ENCODE results near the gene ERCC6L2.

ERCC6L2 gene

GRCh38 chr9:95924987-95925386 lies 49.5 kb downstream of the ERCC6L2 start:
- no peak for DNase-seq (ENCODE audit: low read depth, low spot score)

GRCh38 chr9:95927271-95928004 lies 51.9 kb downstream of the ERCC6L2 start:
- no peak for DNase-seq (ENCODE audit: low read depth, low spot score)

DNA sequence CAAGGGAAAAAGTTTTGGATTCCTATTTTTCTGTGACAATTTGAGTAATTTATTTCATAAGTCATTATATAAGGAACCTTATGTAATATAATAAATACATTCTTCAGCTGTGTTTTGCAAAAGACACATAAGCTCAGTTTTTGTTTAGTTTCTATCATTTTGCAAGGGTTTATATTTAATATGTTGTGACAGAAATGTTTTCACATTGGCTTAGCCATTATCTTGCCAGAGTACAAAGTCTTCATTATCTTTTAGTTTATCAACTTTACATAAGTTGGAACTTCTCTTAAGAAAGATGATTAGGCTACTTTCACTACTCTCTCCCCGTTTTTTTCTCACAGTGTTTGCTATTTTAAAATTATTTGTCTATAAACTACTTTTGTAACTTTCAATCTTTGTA lies 54.8 kb downstream of the ERCC6L2 start:
- DNase-seq (ENCODE audit: low read depth, low spot score), result no peak

DNA sequence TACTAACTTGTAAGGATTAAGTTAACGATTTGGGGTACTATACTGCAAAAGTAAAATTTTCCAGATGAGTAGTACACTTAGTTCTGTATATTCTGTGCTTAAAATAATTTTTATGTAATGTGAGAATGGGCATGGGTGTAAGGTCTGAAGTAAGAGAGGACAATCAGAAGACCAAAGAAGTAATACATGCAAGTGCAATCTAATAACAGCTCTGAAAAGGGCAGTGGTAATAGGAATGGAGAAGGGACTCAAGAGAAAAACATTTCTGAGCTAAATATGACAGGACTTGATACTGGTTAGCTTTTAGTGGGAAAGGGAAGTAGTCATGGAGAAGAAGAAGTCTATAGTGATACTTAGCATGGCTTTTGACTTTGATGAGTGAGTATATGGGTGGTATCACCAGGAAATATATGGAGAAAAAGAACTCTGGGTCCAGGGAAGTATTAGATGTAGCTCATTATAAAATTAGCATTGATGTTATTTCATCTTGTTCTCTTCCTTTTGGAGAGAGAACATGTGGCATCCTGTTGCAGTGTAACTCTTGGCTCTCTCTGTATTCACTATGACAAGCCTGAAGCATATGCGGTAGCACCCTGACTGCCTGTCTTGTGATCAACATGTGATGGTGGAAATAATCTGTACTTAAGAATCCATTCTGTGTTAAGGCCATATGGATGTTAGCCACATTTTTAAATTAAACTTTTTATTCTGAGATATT lies 60.5 kb downstream of the ERCC6L2 start:
- no peak for DNase-seq (ENCODE audit: low read depth, low spot score)

DNA sequence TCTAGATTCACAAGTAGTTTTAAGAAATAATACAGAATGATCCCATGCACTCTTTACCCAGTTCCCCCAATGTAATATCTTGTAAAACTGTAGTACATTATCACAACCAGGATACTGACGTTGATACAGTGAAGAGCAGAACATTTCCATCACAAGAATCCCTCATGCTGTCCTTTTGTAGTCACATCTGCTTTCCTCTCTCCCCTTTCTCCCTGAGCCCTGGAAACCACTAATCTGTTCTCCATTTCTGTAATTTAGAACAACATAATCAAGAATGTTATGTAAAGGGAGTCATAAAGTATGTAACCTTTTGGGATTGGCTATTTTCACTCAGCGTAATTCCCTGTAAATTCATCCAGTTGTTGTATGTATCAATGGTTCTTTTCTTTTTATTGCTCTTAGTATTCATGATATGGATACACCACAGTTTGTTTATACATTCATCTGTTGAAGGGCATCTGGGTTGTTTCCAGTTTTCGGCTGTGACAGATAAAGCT lies 61.1 kb downstream of the ERCC6L2 start:
- DNase-seq (ENCODE audit: low read depth, low spot score), result no peak

DNA sequence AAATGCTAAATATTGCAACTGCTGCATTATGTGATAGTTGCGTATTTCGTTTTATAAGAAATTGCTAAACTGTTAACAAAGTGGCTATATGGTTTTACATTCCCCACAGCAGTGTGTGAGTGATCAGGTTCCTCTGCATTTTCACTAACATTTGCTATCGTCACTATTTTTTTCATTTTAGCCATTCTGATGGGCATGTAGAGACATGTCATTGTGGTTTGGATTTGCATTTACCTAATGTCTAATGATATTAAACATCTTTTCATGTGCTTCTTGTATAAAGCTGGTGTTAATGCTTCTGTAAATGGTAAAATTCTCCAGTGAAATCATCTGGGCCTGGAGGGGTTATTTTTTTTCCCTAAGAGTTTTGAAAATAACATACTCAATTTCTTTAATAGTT lies 61.6 kb downstream of the ERCC6L2 start:
- DNase-seq (ENCODE audit: low read depth, low spot score), result no peak

- DNase-seq (ENCODE audit: low read depth, low spot score), result no peak
Measured at GRCh38 chr9:95938724-95939123, 63.2 kb downstream of the ERCC6L2 start.

- no peak for DNase-seq (ENCODE audit: low read depth, low spot score)
Measured at GRCh38 chr9:95939472-95939871, 64.0 kb downstream of the ERCC6L2 start.

- no peak for DNase-seq (ENCODE audit: low read depth, low spot score)
Measured at GRCh38 chr9:95940265-95940664, 64.8 kb downstream of the ERCC6L2 start.

DNA sequence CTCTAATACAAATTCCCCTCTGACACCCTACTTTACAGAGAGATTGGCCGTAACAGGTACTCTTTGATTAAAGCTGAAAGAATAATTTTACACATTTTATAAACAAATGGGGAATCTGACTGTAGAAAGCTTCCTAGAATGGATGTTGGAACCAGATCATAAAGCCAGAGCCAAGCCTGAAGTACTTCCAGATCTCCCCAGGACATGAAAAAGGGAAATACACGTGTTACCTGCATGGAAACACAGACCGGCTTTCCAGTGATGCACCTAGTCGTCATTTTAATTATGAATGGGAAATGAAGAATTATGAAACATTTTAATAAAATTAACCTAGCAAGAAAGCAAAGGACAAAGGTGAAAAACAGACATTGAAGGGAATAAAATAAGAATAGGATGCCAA lies 66.5 kb downstream of the ERCC6L2 start:
- no peak for DNase-seq (ENCODE audit: low read depth, low spot score)

DNA sequence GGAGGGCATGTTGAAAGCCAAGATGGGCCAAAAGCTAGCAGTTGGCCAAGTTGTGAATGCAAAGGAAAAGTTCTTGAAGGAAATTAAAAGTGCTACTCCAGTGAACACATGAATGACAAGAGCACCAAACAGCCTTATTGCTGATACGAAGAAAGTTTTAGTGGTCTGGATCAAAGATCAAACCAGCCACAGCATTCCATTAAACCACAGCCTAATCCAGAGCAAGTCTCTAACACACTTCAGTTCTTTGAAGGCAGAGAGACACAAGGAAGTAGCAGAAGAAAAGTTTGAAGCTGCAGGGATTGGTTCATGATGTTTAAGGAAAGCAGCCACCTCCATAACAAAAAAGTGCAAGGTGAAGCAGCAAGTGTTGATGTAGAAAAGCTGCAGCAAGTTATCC lies 71.6 kb downstream of the ERCC6L2 start:
- DNase-seq (ENCODE audit: low read depth, low spot score), result no peak

DNA sequence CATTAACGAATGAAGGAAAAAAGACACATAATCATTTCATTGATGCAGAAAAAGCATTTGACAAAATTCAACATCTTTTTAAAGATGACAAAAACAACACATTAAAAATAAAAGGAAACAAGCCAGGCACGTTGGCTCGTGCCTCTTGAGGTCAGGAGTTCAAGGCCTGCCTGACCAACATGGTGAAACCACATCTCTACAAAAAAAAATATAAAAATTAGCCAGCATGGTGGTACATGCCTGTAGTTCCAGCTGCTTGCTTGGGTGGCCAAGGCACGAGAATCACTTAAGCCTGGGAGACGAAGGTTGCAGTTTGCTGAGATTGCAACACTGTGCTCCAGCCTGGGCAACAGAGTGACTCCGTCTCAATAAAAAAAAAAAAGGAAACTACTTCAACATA lies 77.0 kb downstream of the ERCC6L2 start:
- DNase-seq (ENCODE audit: low read depth, low spot score), result no peak

DNA sequence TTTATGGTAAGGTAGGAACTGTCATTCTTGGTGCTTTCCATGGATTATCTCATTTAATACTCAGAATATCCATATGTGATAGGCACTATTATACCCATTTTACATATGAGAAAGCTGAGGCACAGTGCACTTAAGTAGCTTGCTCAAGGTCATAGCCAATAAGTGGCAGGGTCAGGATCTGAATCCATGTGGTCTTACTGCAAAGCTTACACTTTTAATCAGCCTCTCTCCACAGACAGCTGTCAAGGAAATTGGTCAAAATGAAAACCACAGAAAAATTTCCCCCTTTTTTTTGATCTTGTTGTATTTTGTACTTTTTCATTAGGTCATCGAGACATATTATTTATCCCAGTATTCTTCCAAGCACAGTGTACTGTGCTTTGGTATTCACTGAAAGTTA lies 78.5 kb downstream of the ERCC6L2 start:
- DNase-seq (ENCODE audit: low read depth, low spot score), result no peak

DNA sequence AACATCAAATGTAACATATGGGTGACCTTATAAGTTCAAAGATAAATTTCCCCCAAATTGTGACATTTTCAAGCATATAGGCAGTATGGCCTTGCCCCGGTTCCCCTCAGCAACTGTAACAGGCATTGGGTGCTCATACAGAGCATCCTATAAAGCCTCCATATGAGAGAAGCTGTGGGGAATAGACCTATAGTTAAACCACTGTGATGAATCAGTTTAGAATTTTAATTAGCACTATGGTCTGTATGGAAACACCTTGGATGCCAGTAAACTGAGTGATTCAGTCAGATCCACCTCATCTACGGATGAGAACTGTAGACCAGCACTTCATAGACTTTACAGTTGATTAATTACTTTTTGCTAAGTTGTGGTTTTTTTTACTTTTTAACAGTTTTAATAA lies 79.4 kb downstream of the ERCC6L2 start:
- DNase-seq (ENCODE audit: low read depth, low spot score), result no peak

- DNase-seq (ENCODE audit: low read depth, low spot score), result no peak
Measured at GRCh38 chr9:95962936-95963335, 87.4 kb downstream of the ERCC6L2 start.

- DNase-seq (ENCODE audit: low read depth, low spot score), result no peak
Measured at GRCh38 chr9:95963659-95964058, 88.2 kb downstream of the ERCC6L2 start.

- DNase-seq (ENCODE audit: low read depth, low spot score), result no peak
Measured at GRCh38 chr9:95966306-95966705, 90.8 kb downstream of the ERCC6L2 start.

DNA sequence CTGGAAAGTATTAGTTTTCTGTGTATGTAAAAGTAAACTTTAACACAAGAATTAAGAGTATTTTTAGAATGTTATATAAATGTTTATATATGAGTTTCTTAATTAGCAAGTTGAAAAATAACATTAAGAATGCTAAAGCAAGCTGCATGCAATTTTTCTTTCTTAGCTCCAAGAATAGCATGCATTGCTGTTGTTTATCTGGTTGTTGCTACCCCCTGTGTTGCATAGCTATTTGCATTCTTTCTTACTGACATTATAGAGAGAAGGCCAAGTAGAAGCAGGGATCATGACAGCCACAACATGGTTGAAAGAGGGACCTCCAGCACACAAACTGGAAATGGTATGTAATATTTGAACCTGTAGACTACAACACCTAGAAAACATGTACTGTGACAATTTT lies 94.8 kb downstream of the ERCC6L2 start:
- DNase-seq (ENCODE audit: low read depth, low spot score), result no peak

DNA sequence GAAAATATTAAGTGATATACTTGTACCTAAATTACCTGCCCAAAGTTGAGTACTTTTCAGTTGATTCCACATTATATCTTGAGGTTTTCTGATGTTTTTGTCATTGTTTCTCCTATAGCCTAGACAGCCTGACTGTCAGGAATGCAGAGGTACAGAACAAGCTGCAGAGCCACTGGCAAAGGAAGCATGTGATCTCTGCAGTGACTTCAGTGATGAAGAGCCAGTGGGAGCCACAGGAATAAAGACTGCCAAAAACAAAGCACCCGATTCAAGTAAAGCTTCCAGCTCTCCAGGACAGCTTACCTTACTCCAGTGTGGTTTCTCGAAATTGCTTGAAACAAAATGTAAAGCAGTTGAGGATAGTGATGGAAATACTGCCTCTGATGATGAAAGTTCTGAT lies 96.3 kb downstream of the ERCC6L2 start:
- no peak for DNase-seq (ENCODE audit: low read depth, low spot score)

GRCh38 chr9:95974389-95974788 lies 98.9 kb downstream of the ERCC6L2 start:
- no peak for DNase-seq (ENCODE audit: low read depth, low spot score)

DNA sequence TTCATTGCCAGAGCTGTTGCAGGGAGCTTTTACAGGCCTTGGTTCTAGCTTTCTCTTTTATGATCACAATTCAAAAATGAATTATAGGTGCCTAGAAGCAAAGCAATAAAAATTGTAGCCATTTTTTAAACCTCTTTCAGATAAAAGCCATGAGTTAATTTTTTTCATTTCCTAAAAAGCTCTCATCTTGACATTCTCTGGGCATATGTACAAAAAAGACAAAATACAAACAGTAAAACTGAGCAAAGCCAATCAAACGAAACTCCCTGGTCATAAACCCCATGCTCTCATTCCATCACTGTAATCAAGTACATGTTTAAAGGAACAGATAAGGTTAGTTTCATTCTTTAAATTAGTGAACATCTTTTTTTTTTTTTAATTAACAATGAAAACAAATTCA lies 101.9 kb downstream of the ERCC6L2 start:
- DNase-seq (ENCODE audit: low read depth, low spot score), result no peak

DNA sequence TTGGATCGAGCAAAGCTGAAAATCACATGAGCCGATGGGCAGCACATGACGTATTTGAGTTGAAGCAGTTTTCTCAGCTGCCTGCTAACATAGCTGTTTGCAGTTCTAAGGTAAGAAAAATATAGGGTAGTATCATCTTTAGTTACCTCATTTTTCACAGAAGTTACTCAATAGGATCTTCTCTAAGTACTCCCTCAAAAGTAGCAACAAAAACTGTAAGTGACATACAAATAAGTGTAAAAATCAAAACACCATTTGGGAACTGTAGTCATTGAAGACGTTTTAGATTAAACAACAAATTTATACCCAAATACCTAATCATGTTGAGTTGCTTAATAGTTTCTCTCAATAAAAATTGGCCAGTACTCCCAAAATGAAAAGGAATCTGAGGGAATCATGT lies 102.6 kb downstream of the ERCC6L2 start:
- DNase-seq (ENCODE audit: low read depth, low spot score), result no peak

DNA sequence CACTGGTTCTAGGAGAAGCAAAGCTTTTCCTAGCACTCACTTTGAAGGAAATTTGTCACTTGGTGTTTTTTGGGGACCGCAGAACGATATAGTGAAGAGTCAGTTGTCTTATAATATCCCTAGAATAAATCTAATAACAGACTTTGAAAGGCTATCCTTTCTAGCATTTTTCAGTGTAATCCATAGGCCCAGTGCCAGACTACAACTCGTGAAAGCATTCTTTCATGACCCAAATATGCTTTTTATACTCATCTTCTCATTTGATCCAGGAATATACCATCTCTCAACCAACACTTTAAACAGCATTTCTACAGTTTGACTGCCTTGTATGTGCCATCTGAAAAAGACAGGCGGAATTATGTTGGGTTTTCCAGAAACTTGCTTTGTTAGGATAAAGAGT lies 104.0 kb downstream of the ERCC6L2 start:
- DNase-seq (ENCODE audit: low read depth, low spot score), result no peak

Data from smooth muscle cell of the brain vasculature (primary cell).